ENCODE data around the gene XYLT1. TPM values are rescaled to one million over a fixed set of nuclear protein-coding genes. Genes with fewer than 3 reads are reported as not detected.

The XYLT1 gene
- total RNA-seq, 3 donors from 2014 or later = 23.1 to 44.0 (median 34.1) TPM

- H3K9me3 ChIP-seq = no peaks in the 10 kb centered on the region
- no peak for DNase-seq
- H3K36me3 ChIP-seq (ENCODE audit: low read depth) = no peaks in the 10 kb centered on the region
- TF ChIP-seq, protein P1, sequence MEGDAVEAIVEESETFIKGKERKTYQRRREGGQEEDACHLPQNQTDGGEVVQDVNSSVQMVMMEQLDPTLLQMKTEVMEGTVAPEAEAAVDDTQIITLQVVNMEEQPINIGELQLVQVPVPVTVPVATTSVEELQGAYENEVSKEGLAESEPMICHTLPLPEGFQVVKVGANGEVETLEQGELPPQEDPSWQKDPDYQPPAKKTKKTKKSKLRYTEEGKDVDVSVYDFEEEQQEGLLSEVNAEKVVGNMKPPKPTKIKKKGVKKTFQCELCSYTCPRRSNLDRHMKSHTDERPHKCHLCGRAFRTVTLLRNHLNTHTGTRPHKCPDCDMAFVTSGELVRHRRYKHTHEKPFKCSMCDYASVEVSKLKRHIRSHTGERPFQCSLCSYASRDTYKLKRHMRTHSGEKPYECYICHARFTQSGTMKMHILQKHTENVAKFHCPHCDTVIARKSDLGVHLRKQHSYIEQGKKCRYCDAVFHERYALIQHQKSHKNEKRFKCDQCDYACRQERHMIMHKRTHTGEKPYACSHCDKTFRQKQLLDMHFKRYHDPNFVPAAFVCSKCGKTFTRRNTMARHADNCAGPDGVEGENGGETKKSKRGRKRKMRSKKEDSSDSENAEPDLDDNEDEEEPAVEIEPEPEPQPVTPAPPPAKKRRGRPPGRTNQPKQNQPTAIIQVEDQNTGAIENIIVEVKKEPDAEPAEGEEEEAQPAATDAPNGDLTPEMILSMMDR (IDR thresholded peaks at IDR 0.05) = no peak
- H3K4me1 ChIP-seq (ENCODE audit: low read depth) = no peaks in the 10 kb centered on the region
- no peak overlapping the region for H3K4me3 ChIP-seq
- no peak for ATAC-seq
- intact Hi-C loops (cut with DNase I, micrococcal nuclease) = no loop called here
Measured at GRCh38 chr16:17452922-17453321, 17.8 kb downstream of the XYLT1 start.

DNA sequence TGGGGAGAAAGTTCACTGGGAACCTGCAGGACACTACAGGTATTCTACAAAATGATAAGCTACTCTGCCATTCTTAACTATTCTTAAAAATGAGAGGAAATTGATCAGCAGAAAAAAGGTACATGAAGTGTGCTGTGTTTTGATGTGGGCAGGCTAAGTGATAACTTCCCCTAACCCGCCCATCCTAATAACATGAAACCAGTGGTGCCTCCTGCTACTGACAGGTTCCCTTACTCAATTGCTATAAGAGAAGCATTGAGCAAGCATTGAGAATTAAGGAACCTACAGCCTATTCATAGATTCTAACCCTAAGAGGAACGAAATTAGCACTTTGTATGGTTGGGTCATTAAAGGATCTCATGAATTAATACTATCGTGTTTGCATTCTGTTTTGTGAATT lies 18.9 kb downstream of the XYLT1 start:
- ATAC-seq (peak; percentile 47), DNase-seq (no peak)
- TF ChIP-seq, protein P1 (IDR thresholded peaks at IDR 0.05) = no peak
- no peaks in the 10 kb centered on the region for H3K4me1 ChIP-seq (ENCODE audit: low read depth)
- no peaks in the 10 kb centered on the region for H3K9me3 ChIP-seq
- H3K36me3 ChIP-seq (ENCODE audit: low read depth) = no peaks in the 10 kb centered on the region
- intact Hi-C loops (cut with DNase I, micrococcal nuclease) = no loop called here
- no peak overlapping the region for H3K4me3 ChIP-seq

DNA sequence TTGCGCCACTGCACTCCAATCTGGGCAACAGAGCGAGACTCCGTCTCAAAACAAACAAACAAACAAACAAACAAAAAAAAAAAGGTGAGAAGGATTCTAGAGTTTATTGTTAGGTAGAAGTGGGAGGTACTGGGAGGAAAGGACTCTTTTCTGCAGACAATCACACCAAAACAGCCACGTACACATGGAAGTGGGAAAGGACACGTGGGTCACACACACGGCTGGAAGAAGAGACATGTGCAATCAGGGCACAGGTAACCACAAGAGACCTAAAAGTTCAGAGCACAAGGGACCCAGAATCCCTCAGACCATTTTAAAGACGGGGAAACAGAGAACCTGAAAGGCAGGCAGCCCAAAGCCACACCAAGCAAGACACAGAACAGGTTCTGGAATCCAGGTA lies 20.5 kb downstream of the XYLT1 start:
- TF ChIP-seq, protein P1 (IDR thresholded peaks at IDR 0.05) = no peak
- DNase-seq (no peak), ATAC-seq (no peak)

GRCh38 chr16:17448640-17449638 lies 21.8 kb downstream of the XYLT1 start:
- H3K9me3 ChIP-seq = no peaks in the 10 kb centered on the region
- H3K4me1 ChIP-seq (ENCODE audit: low read depth) = no peaks in the 10 kb centered on the region
- peak; percentile 70 for ATAC-seq
- DNase-seq = peak in 2 of 3 donors; percentile 34 to 69
- no peak overlapping the region for H3K4me3 ChIP-seq
- TF ChIP-seq, protein P1 (IDR thresholded peaks at IDR 0.05) = no peak
- no peaks in the 10 kb centered on the region for H3K36me3 ChIP-seq (ENCODE audit: low read depth)
- intact Hi-C loops (cut with DNase I, micrococcal nuclease) = no loop called here

More for the DNA sequence above, 20.5 kb downstream of the XYLT1 start:
- no peaks in the 10 kb centered on the region for H3K4me1 ChIP-seq (ENCODE audit: low read depth)
- no peaks in the 10 kb centered on the region for H3K36me3 ChIP-seq (ENCODE audit: low read depth)
- H3K4me3 ChIP-seq = no peak overlapping the region
- no peaks in the 10 kb centered on the region for H3K9me3 ChIP-seq
- intact Hi-C loops (cut with DNase I, micrococcal nuclease) = no loop called here

GRCh38 chr16:17447101-17447569 lies 23.6 kb downstream of the XYLT1 start:
- ATAC-seq (no peak), DNase-seq (no peak)
- no peaks in the 10 kb centered on the region for H3K9me3 ChIP-seq
- intact Hi-C loops (cut with DNase I, micrococcal nuclease) = no loop called here
- H3K36me3 ChIP-seq (ENCODE audit: low read depth) = no peaks in the 10 kb centered on the region
- TF ChIP-seq, protein P1 (IDR thresholded peaks at IDR 0.05) = no peak
- no peaks in the 10 kb centered on the region for H3K4me1 ChIP-seq (ENCODE audit: low read depth)
- H3K4me3 ChIP-seq = no peak overlapping the region
